Fibroblast of lung (primary cell): ENCODE data around the gene AP2B1.

Experiments used
- EZH2 ChIP-seq: IDR thresholded peaks from 2 replicates; pipeline ENCODE4 v1.5.1; 2012; ENCODE audit warnings: low read length, control low read depth, mild to moderate bottlenecking; ENCODE audit errors: missing control alignments
- TF ChIP-seq, protein P1 (sequence below), 2 donors: IDR thresholded peaks in 1 of 2; conservative IDR thresholded peaks in 1 of 2; 1 replicate in 1 of 2; 2 replicates in 1 of 2; pipeline ENCODE4 v1.5.1; 2011 to 2012; ENCODE audit warnings: low read length in 2 of 2, control low read depth in 1 of 2, inconsistent platforms in 1 of 2, low read depth in 1 of 2, mild to moderate bottlenecking in 1 of 2

DNA sequence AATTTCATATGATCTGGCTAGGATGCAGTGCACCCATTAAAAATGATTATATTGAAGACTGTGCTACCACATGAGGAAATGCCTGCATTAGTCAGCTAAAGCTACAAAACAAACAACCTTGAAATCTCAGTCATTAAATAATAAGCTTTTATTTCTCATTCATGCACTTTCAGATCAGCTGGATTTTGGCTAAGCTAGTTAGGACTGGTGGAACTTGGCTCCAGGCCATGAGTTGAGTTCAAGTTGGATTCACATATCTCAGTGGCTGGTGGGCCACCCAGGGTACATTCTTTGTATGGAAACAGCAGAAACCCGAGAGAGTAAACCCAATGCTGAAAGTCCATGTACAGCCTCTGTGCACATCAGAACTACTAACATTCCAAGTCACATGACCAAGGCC lies 43.3 kb upstream of the AP2B1 start:
- TF ChIP-seq, protein P1, sequence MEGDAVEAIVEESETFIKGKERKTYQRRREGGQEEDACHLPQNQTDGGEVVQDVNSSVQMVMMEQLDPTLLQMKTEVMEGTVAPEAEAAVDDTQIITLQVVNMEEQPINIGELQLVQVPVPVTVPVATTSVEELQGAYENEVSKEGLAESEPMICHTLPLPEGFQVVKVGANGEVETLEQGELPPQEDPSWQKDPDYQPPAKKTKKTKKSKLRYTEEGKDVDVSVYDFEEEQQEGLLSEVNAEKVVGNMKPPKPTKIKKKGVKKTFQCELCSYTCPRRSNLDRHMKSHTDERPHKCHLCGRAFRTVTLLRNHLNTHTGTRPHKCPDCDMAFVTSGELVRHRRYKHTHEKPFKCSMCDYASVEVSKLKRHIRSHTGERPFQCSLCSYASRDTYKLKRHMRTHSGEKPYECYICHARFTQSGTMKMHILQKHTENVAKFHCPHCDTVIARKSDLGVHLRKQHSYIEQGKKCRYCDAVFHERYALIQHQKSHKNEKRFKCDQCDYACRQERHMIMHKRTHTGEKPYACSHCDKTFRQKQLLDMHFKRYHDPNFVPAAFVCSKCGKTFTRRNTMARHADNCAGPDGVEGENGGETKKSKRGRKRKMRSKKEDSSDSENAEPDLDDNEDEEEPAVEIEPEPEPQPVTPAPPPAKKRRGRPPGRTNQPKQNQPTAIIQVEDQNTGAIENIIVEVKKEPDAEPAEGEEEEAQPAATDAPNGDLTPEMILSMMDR (conservative IDR thresholded peaks at IDR 0.05 in 1 of 2, IDR thresholded peaks at IDR 0.05 in 1 of 2; ENCODE audit: low read depth in 1 of 2, low read length in 2 of 2) = no peak
- no peak for TF ChIP-seq EZH2
